HepG2 (cell line): Measurements from ENCODE around the gene NAIF1. TPM values are rescaled to one million over a fixed set of nuclear protein-coding genes. Genes with fewer than 3 reads are reported as not detected.

Source experiments
- ADNP ChIP-seq: sonication (generic); formaldehyde crosslinking; IDR thresholded peaks from 2 replicates; pipeline ENCODE4 v1.4.0; 2020; ENCODE audit warnings: missing genetic modification reagents
- ATAD3A ChIP-seq: sonication (generic); formaldehyde crosslinking; IDR thresholded peaks from 2 replicates; pipeline ENCODE4 v1.4.0; 2020; ENCODE audit warnings: missing genetic modification reagents
- DMAP1 ChIP-seq: IDR thresholded peaks from 2 replicates; pipeline ENCODE4 v1.6.1; 2016
- HMG20A ChIP-seq: IDR thresholded peaks from 2 replicates; pipeline ENCODE4 v1.6.1; 2016; ENCODE audit warnings: borderline replicate concordance
- HNRNPH1 ChIP-seq: fragments of 200-400 bp; formaldehyde crosslinking; optimal IDR thresholded peaks from 2 replicates; pipeline ENCODE3; 2017; ENCODE audit warnings: mild to moderate bottlenecking, low read depth, low read length
- IRX3 ChIP-seq: sonication (generic); formaldehyde crosslinking; IDR thresholded peaks from 2 replicates; pipeline ENCODE4 v1.8.1; 2023; ENCODE audit warnings: mild to moderate bottlenecking, low read depth, missing genetic modification reagents, borderline replicate concordance
- JUNB ChIP-seq: sonication (generic); formaldehyde crosslinking; IDR thresholded peaks from 2 replicates; pipeline ENCODE4 v1.8.0; 2022; ENCODE audit warnings: missing genetic modification reagents, mild to moderate bottlenecking, borderline replicate concordance
- KAT2B ChIP-seq: fragments of 150-350 bp; IDR thresholded peaks from 2 replicates; pipeline ENCODE4 v1.6.1; 2014; ENCODE audit warnings: low read depth, low read length, borderline replicate concordance
- KLF12 ChIP-seq: sonication (generic); formaldehyde crosslinking; IDR thresholded peaks from 2 replicates; pipeline ENCODE4 v1.4.0; 2020; ENCODE audit warnings: missing genetic modification reagents, borderline replicate concordance
- MAF1 ChIP-seq: sonication (generic); formaldehyde crosslinking; IDR thresholded peaks from 2 replicates; pipeline ENCODE4 v1.5.0; 2020; ENCODE audit warnings: missing genetic modification reagents, borderline replicate concordance
- MED8 ChIP-seq: sonication (generic); formaldehyde crosslinking; IDR thresholded peaks from 2 replicates; pipeline ENCODE4 v1.8.1; 2023; ENCODE audit warnings: mild to moderate bottlenecking, missing genetic modification reagents; ENCODE audit not compliant: insufficient replicate concordance
- PRDM15 ChIP-seq: sonication (generic); formaldehyde crosslinking; IDR thresholded peaks from 2 replicates; pipeline ENCODE4 v1.4.0; 2020; ENCODE audit warnings: missing genetic modification reagents
- RAD51 ChIP-seq: fragments of 450-650 bp; IDR thresholded peaks from 2 replicates; pipeline ENCODE4 v1.6.1; 2016; ENCODE audit warnings: borderline replicate concordance
- SALL1 ChIP-seq: sonication (generic); formaldehyde crosslinking; IDR thresholded peaks from 2 replicates; pipeline ENCODE4 v1.8.0; 2022; ENCODE audit warnings: mild to moderate bottlenecking, missing genetic modification reagents
- SALL2 ChIP-seq: sonication (generic); formaldehyde crosslinking; IDR thresholded peaks from 2 replicates; pipeline ENCODE4 v1.8.1; 2023; ENCODE audit warnings: mild to moderate bottlenecking, missing genetic modification reagents, inconsistent platforms
- SIN3A ChIP-seq: IDR thresholded peaks from 2 replicates; pipeline ENCODE4 v1.6.1; 2011; ENCODE audit warnings: low read depth, mild to moderate bottlenecking, control low read depth, low read length, borderline replicate concordance
- SRSF9 ChIP-seq: fragments of 200-400 bp; formaldehyde crosslinking; IDR thresholded peaks from 2 replicates; pipeline ENCODE4 v1.6.1; 2018; ENCODE audit warnings: borderline replicate concordance, mild to moderate bottlenecking, low read depth, low read length; ENCODE audit not compliant: insufficient read depth, poor library complexity, severe bottlenecking
- TARDBP ChIP-seq: sonication (generic); formaldehyde crosslinking; IDR thresholded peaks from 2 replicates; pipeline ENCODE4 v1.8.0; 2022; ENCODE audit warnings: mild to moderate bottlenecking, missing genetic modification reagents
- TOE1 ChIP-seq: sonication (generic); formaldehyde crosslinking; IDR thresholded peaks from 2 replicates; pipeline ENCODE4 v1.4.0; 2020; ENCODE audit warnings: mild to moderate bottlenecking, missing genetic modification reagents
- ZNF256 ChIP-seq: sonication (generic); formaldehyde crosslinking; conservative IDR thresholded peaks from 2 replicates; pipeline ENCODE4 v1.4.0; 2020; ENCODE audit warnings: missing genetic modification reagents
- ZNF768 ChIP-seq: sonication (generic); formaldehyde crosslinking; IDR thresholded peaks from 2 replicates; pipeline ENCODE4 v1.4.0; 2020; ENCODE audit warnings: missing genetic modification reagents
- ZSCAN25 ChIP-seq: sonication (generic); formaldehyde crosslinking; IDR thresholded peaks from 2 replicates; pipeline ENCODE4 v1.8.0; 2022; ENCODE audit warnings: mild to moderate bottlenecking, missing genetic modification reagents
- polyA plus RNA-seq, 8 experiments: library from polyadenylated mRNA; depleted of rRNA in 3 of 8; stranded (reverse) in 7 of 8; unstranded in 1 of 8; fragments of >200 nt; fragmentation: Illumina TruSeq in 4 of 8; extraction: Trizol in 4 of 8; gene quantifications; 2 replicates each; pipeline versions ENCODE4 v1.2.1 to v1.2.3, GENCODE V29; 2011 to 2016; ENCODE audit warnings: low read depth in 4 of 8, missing spikeins in 1 of 8, mixed read lengths in 1 of 8; ENCODE audit not compliant: insufficient read depth in 1 of 8
- total RNA-seq, 5 experiments: library from RNA; depleted of rRNA; stranded (reverse); fragments of >200 nt; fragmentation: Illumina TruSeq; extraction: Trizol; gene quantifications; 2 replicates each; pipeline ENCODE4 v1.2.3, GENCODE V29; 2016; ENCODE audit warnings: low read depth in 1 of 5
- TF ChIP-seq, protein P1 (sequence below): IDR thresholded peaks from 2 replicates; pipeline ENCODE4 v1.6.1; 2016; ENCODE audit warnings: missing compliant biosample characterization, missing genetic modification reagents, borderline replicate concordance
- TF ChIP-seq, protein P2 (sequence below): IDR thresholded peaks from 2 replicates; pipeline ENCODE4 v1.6.1; 2012; ENCODE audit warnings: inconsistent platforms
- TF ChIP-seq, protein P3 (sequence below): sonication (generic); formaldehyde crosslinking; IDR thresholded peaks from 2 replicates; pipeline ENCODE4 v1.4.0; 2020; ENCODE audit warnings: mild to moderate bottlenecking, missing genetic modification reagents

The NAIF1 gene
- total and polyA plus RNA-seq, 2 of the 13 experiments (the other 11 are each of a cell fraction or from before 2014, with no cell fraction given) = 6.0 to 6.9 TPM

GRCh38 chr9:128104171-128104618 is 37.1 kb upstream of the NAIF1 start (continued):
- TF ChIP-seq, protein P1, sequence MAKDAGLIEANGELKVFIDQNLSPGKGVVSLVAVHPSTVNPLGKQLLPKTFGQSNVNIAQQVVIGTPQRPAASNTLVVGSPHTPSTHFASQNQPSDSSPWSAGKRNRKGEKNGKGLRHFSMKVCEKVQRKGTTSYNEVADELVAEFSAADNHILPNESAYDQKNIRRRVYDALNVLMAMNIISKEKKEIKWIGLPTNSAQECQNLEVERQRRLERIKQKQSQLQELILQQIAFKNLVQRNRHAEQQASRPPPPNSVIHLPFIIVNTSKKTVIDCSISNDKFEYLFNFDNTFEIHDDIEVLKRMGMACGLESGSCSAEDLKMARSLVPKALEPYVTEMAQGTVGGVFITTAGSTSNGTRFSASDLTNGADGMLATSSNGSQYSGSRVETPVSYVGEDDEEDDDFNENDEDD (CRISPR knock-in tag) = peak; percentile 49; the same call in 1 of the 2 replicates
- peak; percentile 60 for TF ChIP-seq DMAP1 (CRISPR knock-in tag)
- TF ChIP-seq RAD51 = no peak
- no peak for TF ChIP-seq IRX3 (CRISPR knock-in tag)
- no peak for TF ChIP-seq ATAD3A (CRISPR knock-in tag)
- peak; percentile 94 for TF ChIP-seq SALL1 (CRISPR knock-in tag)
- no peak for TF ChIP-seq MAF1 (CRISPR knock-in tag)
- TF ChIP-seq SIN3A = peak; percentile 36; the same call in 1 of the 2 replicates
- no peak for TF ChIP-seq TOE1 (CRISPR knock-in tag)
- no peak for TF ChIP-seq ZNF256 (CRISPR knock-in tag)
- no peak for TF ChIP-seq ADNP (CRISPR knock-in tag)
- TF ChIP-seq MED8 = no peak
- no peak for TF ChIP-seq KAT2B
- TF ChIP-seq PRDM15 (CRISPR knock-in tag) = no peak
- no peak for TF ChIP-seq ZSCAN25 (CRISPR knock-in tag)
- TF ChIP-seq KLF12 (CRISPR knock-in tag) = no peak
- peak; percentile 76; the same call in 1 of the 2 replicates for TF ChIP-seq HMG20A (CRISPR knock-in tag)
- peak; percentile 87 for TF ChIP-seq SALL2 (CRISPR knock-in tag)
- TF ChIP-seq SRSF9 = no peak
- no peak for TF ChIP-seq HNRNPH1
- TF ChIP-seq TARDBP (CRISPR knock-in tag) = peak; percentile 89; the same call in 1 of the 2 replicates
- TF ChIP-seq, protein P2, sequence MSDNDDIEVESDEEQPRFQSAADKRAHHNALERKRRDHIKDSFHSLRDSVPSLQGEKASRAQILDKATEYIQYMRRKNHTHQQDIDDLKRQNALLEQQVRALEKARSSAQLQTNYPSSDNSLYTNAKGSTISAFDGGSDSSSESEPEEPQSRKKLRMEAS = no peak
- no peak for TF ChIP-seq JUNB (CRISPR knock-in tag)
- TF ChIP-seq ZNF768 (CRISPR knock-in tag) = peak; percentile 96
- TF ChIP-seq, protein P3, sequence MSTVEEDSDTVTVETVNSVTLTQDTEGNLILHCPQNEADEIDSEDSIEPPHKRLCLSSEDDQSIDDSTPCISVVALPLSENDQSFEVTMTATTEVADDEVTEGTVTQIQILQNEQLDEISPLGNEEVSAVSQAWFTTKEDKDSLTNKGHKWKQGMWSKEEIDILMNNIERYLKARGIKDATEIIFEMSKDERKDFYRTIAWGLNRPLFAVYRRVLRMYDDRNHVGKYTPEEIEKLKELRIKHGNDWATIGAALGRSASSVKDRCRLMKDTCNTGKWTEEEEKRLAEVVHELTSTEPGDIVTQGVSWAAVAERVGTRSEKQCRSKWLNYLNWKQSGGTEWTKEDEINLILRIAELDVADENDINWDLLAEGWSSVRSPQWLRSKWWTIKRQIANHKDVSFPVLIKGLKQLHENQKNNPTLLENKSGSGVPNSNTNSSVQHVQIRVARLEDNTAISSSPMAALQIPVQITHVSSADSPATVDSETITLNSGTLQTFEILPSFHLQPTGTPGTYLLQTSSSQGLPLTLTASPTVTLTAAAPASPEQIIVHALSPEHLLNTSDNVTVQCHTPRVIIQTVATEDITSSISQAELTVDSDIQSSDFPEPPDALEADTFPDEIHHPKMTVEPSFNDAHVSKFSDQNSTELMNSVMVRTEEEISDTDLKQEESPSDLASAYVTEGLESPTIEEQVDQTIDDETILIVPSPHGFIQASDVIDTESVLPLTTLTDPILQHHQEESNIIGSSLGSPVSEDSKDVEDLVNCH (CRISPR knock-in tag) = no peak
